IMR-90 (cell line): Measurements from ENCODE around the gene BCAP31. TPM values are rescaled to one million over a fixed set of nuclear protein-coding genes. Genes with fewer than 3 reads are reported as not detected.

Experiments used
- ATAC-seq: fragments of 200-7000 bp; cut with Tn5 transposase; 2 replicates; pipeline ENCODE4 v1.9.1; 2020; ENCODE audit warnings: low read depth, mild to moderate bottlenecking, moderate library complexity
- BruUV-seq: library from RNA; stranded (reverse); fragments of 400-500 nt; replicated peaks from 2 replicates; lab custom pipeline; 2021; lab: Mats Ljungman, UMichigan
- CTCF ChIA-PET: fragments of 300-600 bp; formaldehyde crosslinking; extraction: SDS; loops from one replicate; lab custom pipeline; 2021; ENCODE audit warnings: antibody characterized with exemption; lab: Yijun Ruan, JAX
- POLR2A ChIA-PET: fragments of 300-600 bp; sonication (Branson Sonifier 250); formaldehyde crosslinking; loops from one replicate; lab custom pipeline; 2022; ENCODE audit warnings: antibody characterized with exemption; ENCODE audit not compliant: unreplicated experiment; lab: Charles Lee
- DNase-seq: peaks from one replicate; pipeline ENCODE4 v3.0.0; 2013
- H2AFZ ChIP-seq: replicated peaks from 2 replicates; pipeline ENCODE3; 2013; ENCODE audit warnings: low read length, mild to moderate bottlenecking; ENCODE audit not compliant: poor library complexity
- H2AK5ac ChIP-seq: 2 replicates; pipeline ENCODE4 v1.6.1; 2013; ENCODE audit warnings: low read depth, low read length, inconsistent platforms
- H2AK9ac ChIP-seq: replicated peaks from 2 replicates; pipeline ENCODE3; 2013; ENCODE audit warnings: mild to moderate bottlenecking, low read depth, low read length, moderate library complexity; ENCODE audit not compliant: poor library complexity
- H2BK120ac ChIP-seq: 2 replicates; pipeline ENCODE4 v1.6.1; 2013; ENCODE audit warnings: low read depth, low read length, inconsistent platforms
- H2BK15ac ChIP-seq: 3 replicates; pipeline ENCODE4 v1.6.1; 2013; ENCODE audit warnings: low read depth, low read length, inconsistent platforms
- H2BK20ac ChIP-seq: 2 replicates; pipeline ENCODE4 v1.6.1; 2013; ENCODE audit warnings: low read depth, mild to moderate bottlenecking, inconsistent platforms, low read length, moderate library complexity
- H2BK5ac ChIP-seq: 2 replicates; pipeline ENCODE4 v1.6.1; 2013; ENCODE audit warnings: mild to moderate bottlenecking, low read depth, low read length, inconsistent platforms; ENCODE audit not compliant: poor library complexity, severe bottlenecking
- H3K14ac ChIP-seq: replicated peaks from 2 replicates; pipeline ENCODE4 v1.6.1; 2013; ENCODE audit warnings: low read depth, low read length, inconsistent platforms
- H3K18ac ChIP-seq: 2 replicates; pipeline ENCODE4 v1.6.1; 2013; ENCODE audit warnings: low read depth, low read length, control low read depth
- H3K23ac ChIP-seq: 2 replicates; pipeline ENCODE4 v1.6.1; 2013; ENCODE audit warnings: low read depth, low read length, inconsistent platforms
- H3K27ac ChIP-seq: 2 replicates; pipeline ENCODE4 v1.5.1; 2013; ENCODE audit warnings: mild to moderate bottlenecking, control low read depth, low read length; ENCODE audit not compliant: insufficient read depth
- H3K27me3 ChIP-seq: 2 replicates; pipeline ENCODE4 v1.6.1; 2013; ENCODE audit warnings: low read length; ENCODE audit not compliant: control insufficient read depth, insufficient read depth
- H3K36me3 ChIP-seq: 2 replicates; pipeline ENCODE4 v1.6.1; 2013; ENCODE audit warnings: low read length, mixed read lengths; ENCODE audit not compliant: control insufficient read depth, insufficient read depth
- H3K4ac ChIP-seq: 2 replicates; pipeline ENCODE4 v1.6.1; 2013; ENCODE audit warnings: low read depth, low read length, inconsistent platforms
- H3K4me1 ChIP-seq: 2 replicates; pipeline ENCODE4 v1.6.1; 2013; ENCODE audit warnings: low read length, mixed read lengths; ENCODE audit not compliant: control insufficient read depth, insufficient read depth
- H3K4me2 ChIP-seq: 2 replicates; pipeline ENCODE4 v1.6.1; 2013; ENCODE audit warnings: low read depth, mild to moderate bottlenecking, control low read depth, low read length, moderate library complexity
- H3K4me3 ChIP-seq: 2 replicates; pipeline ENCODE4 v1.5.1; 2013; ENCODE audit warnings: low read depth, mild to moderate bottlenecking, control low read depth, low read length, moderate library complexity; ENCODE audit not compliant: insufficient read depth
- H3K56ac ChIP-seq: 2 replicates; pipeline ENCODE4 v1.6.1; 2013; ENCODE audit warnings: low read length, inconsistent platforms; ENCODE audit not compliant: insufficient read depth; ENCODE audit errors: extremely low read depth
- H3K79me1 ChIP-seq, 2 experiments: 2 replicates each; pipeline ENCODE4 v1.6.1; 2013; ENCODE audit warnings: low read length in 2 of 2, inconsistent platforms in 1 of 2, low read depth in 1 of 2
- H3K9ac ChIP-seq: 2 replicates; pipeline ENCODE4 v1.6.1; 2013; ENCODE audit warnings: low read depth, low read length, control low read depth
- H3K9me1 ChIP-seq: 2 replicates; pipeline ENCODE4 v1.6.1; 2013; ENCODE audit warnings: low read length, inconsistent platforms; ENCODE audit not compliant: insufficient read depth
- H3K9me3 ChIP-seq: 2 replicates; pipeline ENCODE4 v1.6.1; 2013; ENCODE audit warnings: low read length; ENCODE audit not compliant: control insufficient read depth, insufficient read depth
- H4K20me1 ChIP-seq: 2 replicates; pipeline ENCODE4 v1.6.1; 2013; ENCODE audit warnings: low read length, inconsistent platforms; ENCODE audit not compliant: insufficient read depth
- H4K5ac ChIP-seq: 2 replicates; pipeline ENCODE4 v1.6.1; 2013; ENCODE audit warnings: mild to moderate bottlenecking, low read depth, low read length, control low read depth
- H4K8ac ChIP-seq, 2 experiments: 2 replicates each; pipeline ENCODE4 v1.6.1; 2013; ENCODE audit warnings: low read depth in 2 of 2, low read length in 2 of 2, control low read depth in 1 of 2, inconsistent platforms in 1 of 2
- H4K91ac ChIP-seq: 2 replicates; pipeline ENCODE4 v1.6.1; 2013; ENCODE audit warnings: low read depth, low read length, inconsistent platforms; ENCODE audit not compliant: insufficient read depth
- CEBPB ChIP-seq: IDR thresholded peaks from 2 replicates; pipeline ENCODE4 v1.6.1; 2012; ENCODE audit warnings: low read depth, low read length, improper control_type of control experiment
- POLR2A ChIP-seq: IDR thresholded peaks from 2 replicates; pipeline ENCODE4 v1.6.1; 2012; ENCODE audit warnings: mild to moderate bottlenecking, low read depth, low read length
- WGBS, 2 experiments: methylation state at CpG; one replicate each; pipeline versions ENCODE4 v1.1.5 to v1.1.7; 2013; ENCODE audit warnings: missing lambda C conversion rate in 2 of 2; ENCODE audit not compliant: insufficient read length in 1 of 2; ENCODE audit errors: extremely low coverage in 2 of 2; 5-methylcytosine and 5-hydroxymethylcytosine counted together
- dilution Hi-C: fragments of 300-500 bp; cut with HindIII; formaldehyde crosslinking; loops from one replicate; pipeline ENCODE4 v1.14.3; 2018; ENCODE audit warnings: low sequenced_read_pairs; ENCODE audit not compliant: unreplicated experiment
- in situ Hi-C: fragments of 300-500 bp; cut with MboI; formaldehyde crosslinking; loops from 3 replicates; pipeline ENCODE4 v1.14.3; 2019; ENCODE audit warnings: low sequenced_read_pairs, inconsistent platforms, mixed read lengths
- intact Hi-C: fragments of 100-400 bp; cut with micrococcal nuclease; formaldehyde crosslinking; loops from 2 replicates; pipeline ENCODE4 v1.10.0; 2022
- polyA plus RNA-seq, 3 experiments: library from polyadenylated mRNA; depleted of rRNA; stranded (reverse); fragments of >200 nt; gene quantifications; 2 replicates each; pipeline ENCODE4 v1.2.3, GENCODE V29; 2012; ENCODE audit warnings: low replicate concordance in 1 of 3
- total RNA-seq: library from RNA; depleted of rRNA; stranded (reverse); fragments of >200 nt; gene quantifications from 2 replicates; pipeline ENCODE4 v1.2.3, GENCODE V29; 2012

BCAP31 gene
- total and polyA plus RNA-seq, 2 of the 4 experiments (the other 2 are of a cell fraction) = 125 to 244 TPM

- dilution Hi-C loops = no loop called here
- H3K9me3 ChIP-seq = no peaks in the 10 kb centered on the region
- DNase-seq = no peak
- H4K8ac ChIP-seq = no peak overlapping the region
- H3K14ac ChIP-seq = no peak overlapping the region; the same call in 1 of the 2 replicates
- no TSS peak for BruUV-seq
- peak overlapping the region; percentile 47 for H2BK5ac ChIP-seq
- H2AK5ac ChIP-seq = peak overlapping the region; percentile 37
- peaks cover 19% of the 10 kb centered on the region for H3K36me3 ChIP-seq
- no peak overlapping the region for H2BK20ac ChIP-seq
- peak overlapping the region; percentile 93 for H2AK9ac ChIP-seq
- peak overlapping the region; percentile 53; the same call in 1 of the 2 replicates for H4K91ac ChIP-seq
- ATAC-seq = no peak
- TF ChIP-seq POLR2A (no peak), CEBPB (peak; percentile 81)
- in situ Hi-C loops = no loop called here
- H3K9ac ChIP-seq = peak overlapping the region; percentile 65
- ChIA-PET CTCF (no interaction called here), POLR2A (no interaction called here)
- H3K79me1 ChIP-seq = peaks cover 5 to 25% of the 10 kb centered on the region in 2 experiments; a peak in 3 of 4 replicates
- intact Hi-C loops = no loop called here
- peak overlapping the region; percentile 68 for H3K4me2 ChIP-seq
- peak overlapping the region; percentile 18 for H3K23ac ChIP-seq
- peak overlapping the region; percentile 27 for H3K4ac ChIP-seq
- H3K4me3 ChIP-seq = peak overlapping the region; percentile 82
- H3K4me1 ChIP-seq = peaks cover 17% of the 10 kb centered on the region
- no peaks in the 10 kb centered on the region for H3K27me3 ChIP-seq
- H3K18ac ChIP-seq = no peak overlapping the region
- H3K27ac ChIP-seq = peak overlapping the region; percentile 69
- peaks cover 14% of the 10 kb centered on the region for H4K20me1 ChIP-seq
- 55% methylated on average over 4 of the region's 12 CpGs; no CpG with 5 or more reads in 1 of the 2 experiments for WGBS, 2 experiments
- H3K9me1 ChIP-seq = peaks cover 4% of the 10 kb centered on the region; the same call in 1 of the 2 replicates
- H2BK15ac ChIP-seq = no peak overlapping the region
- peak overlapping the region; percentile 83 for H2AFZ ChIP-seq
- no peak overlapping the region for H2BK120ac ChIP-seq
- H3K56ac ChIP-seq = no peak overlapping the region; the same call in 1 of the 2 replicates
- no peak overlapping the region for H4K5ac ChIP-seq
Observed at GRCh38 chrX:153722704-153723350, 1.4 kb downstream of the BCAP31 start.
